Stimulated activated naive B cell treated with anti-CD40 and anti-IgM and Interleukin-4, amounts not matched to agents 10 μg/mL and 1 μg/mL and 100 μg/mL, for 72 hours (primary cell): ENCODE results near the gene HOXB5.

ENCODE experiments used
- ATAC-seq, 2 donors: fragments of 150-1000 bp; cut with Tn5 transposase; replicated peaks; 2 replicates each; pipeline ENCODE4 v1.10.0; 2021; ENCODE audit warnings: moderate library complexity in 1 of 2
- DNase-seq: peaks from one replicate; pipeline ENCODE4 v3.0.0; 2021
- H3K27ac Mint-ChIP-seq: one replicate; pipeline ENCODE4 v1.8.0; 2022; ENCODE audit warnings: mild to moderate bottlenecking, mixed read lengths
- H3K27me3 Mint-ChIP-seq, 2 donors: one replicate each; pipeline ENCODE4 v1.8.0; 2022; ENCODE audit warnings: mixed read lengths in 2 of 2
- H3K36me3 Mint-ChIP-seq, 2 donors: one replicate each; pipeline ENCODE4 v1.8.0; 2022; ENCODE audit warnings: mixed read lengths in 2 of 2, mild to moderate bottlenecking in 1 of 2
- H3K4me1 Mint-ChIP-seq, 2 donors: one replicate each; pipeline ENCODE4 v1.8.0; 2022; ENCODE audit warnings: mixed read lengths in 2 of 2, mild to moderate bottlenecking in 1 of 2
- H3K4me3 Mint-ChIP-seq, 2 donors: one replicate each; pipeline ENCODE4 v1.8.0; 2022; ENCODE audit warnings: mild to moderate bottlenecking in 2 of 2, mixed read lengths in 2 of 2, moderate library complexity in 1 of 2
- H3K9me3 Mint-ChIP-seq, 2 donors: one replicate each; pipeline ENCODE4 v1.8.0; 2022; ENCODE audit warnings: mixed read lengths in 2 of 2, mild to moderate bottlenecking in 1 of 2

HOXB5 gene

GRCh38 chr17:48567209-48567608 is 26.4 kb downstream of the HOXB5 start:
- H3K27ac Mint-ChIP-seq: no peak overlapping the region
- peaks cover 5 to 12% of the 10 kb centered on the region in 2 donors for H3K4me1 Mint-ChIP-seq
- peaks cover 31 to 44% of the 10 kb centered on the region in 2 donors for H3K27me3 Mint-ChIP-seq
- no peak for ATAC-seq
- no peaks in the 10 kb centered on the region for H3K36me3 Mint-ChIP-seq
- no peak overlapping the region for H3K4me3 Mint-ChIP-seq
- DNase-seq: no peak
- no peaks in the 10 kb centered on the region for H3K9me3 Mint-ChIP-seq

GRCh38 chr17:48566717-48567116 is 26.9 kb downstream of the HOXB5 start:
- DNase-seq (no peak), ATAC-seq (no peak)
- Mint-ChIP-seq H3K9me3 (no peaks in the 10 kb centered on the region), H3K27me3 (peaks cover 31 to 41% of the 10 kb centered on the region in 2 donors), H3K36me3 (no peaks in the 10 kb centered on the region), H3K4me3 (no peak overlapping the region), H3K27ac (no peak overlapping the region), H3K4me1 (peaks cover 5 to 12% of the 10 kb centered on the region in 2 donors)

DNA sequence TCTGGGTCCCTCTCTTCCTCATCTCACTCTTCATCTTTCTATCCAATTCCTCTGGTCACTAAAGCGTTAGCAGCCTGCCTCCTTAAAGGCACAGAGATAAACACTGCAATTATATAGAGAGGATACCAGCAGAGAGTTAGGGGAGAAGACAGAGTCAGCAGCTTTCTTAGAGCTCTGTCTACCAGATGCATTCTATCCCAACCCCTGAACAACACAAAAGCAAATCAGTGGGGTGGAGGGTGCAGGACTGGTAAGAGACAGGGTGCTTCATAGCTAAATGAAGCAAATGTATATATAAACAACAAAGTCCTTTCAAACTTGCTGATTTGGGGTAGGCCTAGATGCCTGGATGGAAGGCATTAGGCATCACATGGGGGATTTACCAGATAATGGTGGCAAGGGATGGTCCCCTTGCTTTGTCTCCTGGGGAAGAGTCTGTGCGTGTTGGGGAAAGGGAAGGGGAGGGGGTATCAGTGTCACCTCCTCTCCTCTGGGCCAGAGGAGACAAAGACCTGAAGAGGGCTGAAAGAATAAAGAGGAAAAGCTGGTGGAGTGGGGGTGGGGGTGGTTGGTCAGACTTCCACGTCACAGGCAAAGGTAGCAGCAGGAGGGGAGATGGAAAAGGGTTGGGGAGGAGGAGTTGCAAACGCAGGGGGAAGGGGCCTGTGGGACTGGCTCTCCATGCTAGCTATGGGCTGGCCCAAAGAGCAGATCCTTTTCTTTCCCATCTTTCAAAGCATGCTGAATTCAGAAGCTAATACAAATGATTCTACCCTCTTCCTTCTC is 27.5 kb downstream of the HOXB5 start:
- ATAC-seq (no peak), DNase-seq (no peak)
- H3K9me3 Mint-ChIP-seq: no peaks in the 10 kb centered on the region
- no peaks in the 10 kb centered on the region for H3K36me3 Mint-ChIP-seq
- H3K27ac Mint-ChIP-seq: no peak overlapping the region
- H3K4me3 Mint-ChIP-seq: no peak overlapping the region
- peaks cover 31 to 41% of the 10 kb centered on the region in 2 donors for H3K27me3 Mint-ChIP-seq
- peaks cover 5 to 12% of the 10 kb centered on the region in 2 donors for H3K4me1 Mint-ChIP-seq

DNA sequence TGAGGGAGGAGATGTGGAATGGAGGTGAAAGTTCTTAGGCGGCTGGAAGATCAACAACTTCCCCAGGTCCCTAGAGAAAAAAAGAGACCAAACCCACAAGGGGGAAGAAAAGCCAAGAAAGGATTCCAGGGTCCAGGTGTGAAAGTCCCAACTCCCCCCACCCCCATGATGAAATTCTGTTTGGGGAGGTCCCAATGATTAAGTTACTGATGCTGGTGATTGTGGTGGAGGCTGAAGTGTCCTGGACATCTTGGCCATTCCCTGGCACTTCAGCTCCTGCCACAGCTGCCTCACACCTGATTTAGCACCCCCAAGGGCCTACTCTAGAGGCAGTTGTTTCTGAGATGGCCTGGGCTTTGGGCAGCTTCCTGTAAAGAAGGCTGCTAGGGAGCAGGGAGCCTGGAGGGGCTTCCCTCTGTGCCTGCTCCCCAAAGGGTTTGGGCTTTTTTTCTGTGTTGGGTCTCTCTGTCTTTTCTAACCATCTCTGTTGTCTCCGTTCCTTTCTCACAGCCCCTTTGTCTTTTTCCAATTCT is 28.5 kb downstream of the HOXB5 start:
- ATAC-seq: no peak

DNA sequence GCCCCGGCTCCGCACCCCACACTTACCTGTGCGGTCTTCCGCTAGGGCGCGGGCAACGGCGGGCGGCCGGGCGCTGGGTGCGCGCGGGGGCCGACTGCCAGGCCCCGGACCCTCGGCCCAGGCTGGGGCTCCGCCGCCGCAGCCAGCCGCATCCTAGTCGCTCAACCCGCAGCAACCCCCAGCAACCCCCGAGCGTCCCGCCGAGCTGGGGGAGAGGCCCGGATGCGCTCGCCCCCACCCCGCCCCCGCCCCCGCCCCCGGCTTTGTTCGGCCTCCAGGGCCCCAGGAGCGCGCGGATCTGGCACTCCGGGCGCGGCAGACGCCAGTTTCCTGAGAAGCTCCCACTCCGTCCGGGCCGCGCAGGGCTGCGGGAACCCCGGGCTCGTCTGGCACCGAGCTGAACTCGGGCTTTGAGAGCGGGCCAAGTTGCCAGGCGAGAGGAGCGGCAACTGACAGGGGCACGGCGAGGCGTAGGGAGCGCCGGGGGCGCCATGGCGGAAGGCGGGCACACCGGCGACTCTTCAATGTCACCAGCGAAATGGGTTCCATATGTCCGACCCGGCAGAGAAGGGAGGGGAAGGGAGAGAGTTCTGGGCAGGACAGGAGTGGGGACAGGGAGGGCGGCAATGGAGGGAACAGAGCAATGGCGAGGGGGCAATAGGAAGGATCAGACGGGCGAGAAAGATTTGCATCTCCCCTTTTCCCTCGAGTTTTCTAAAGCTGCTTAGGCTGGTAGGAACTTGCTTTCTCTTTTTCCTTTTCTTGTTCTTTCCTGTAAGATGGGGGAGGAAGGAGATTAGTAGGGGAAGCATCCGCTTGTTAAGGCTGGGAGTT is 29.2 kb downstream of the HOXB5 start:
- H3K27me3 Mint-ChIP-seq: peaks cover 43 to 45% of the 10 kb centered on the region in 2 donors
- no peak for ATAC-seq
- peak overlapping the region in 1 of 2 donors; percentile 28 for H3K4me3 Mint-ChIP-seq
- H3K27ac Mint-ChIP-seq: no peak overlapping the region
- no peaks in the 10 kb centered on the region for H3K36me3 Mint-ChIP-seq
- DNase-seq: no peak
- H3K4me1 Mint-ChIP-seq: peaks cover 5 to 12% of the 10 kb centered on the region in 2 donors
- no peaks in the 10 kb centered on the region for H3K9me3 Mint-ChIP-seq

More for the DNA sequence above, 28.5 kb downstream of the HOXB5 start:
- H3K9me3 Mint-ChIP-seq: no peaks in the 10 kb centered on the region
- DNase-seq: no peak
- H3K27me3 Mint-ChIP-seq: peaks cover 38 to 47% of the 10 kb centered on the region in 2 donors
- no peak overlapping the region for H3K4me3 Mint-ChIP-seq
- H3K27ac Mint-ChIP-seq: no peak overlapping the region
- peaks cover 5 to 12% of the 10 kb centered on the region in 2 donors for H3K4me1 Mint-ChIP-seq
- H3K36me3 Mint-ChIP-seq: no peaks in the 10 kb centered on the region

DNA sequence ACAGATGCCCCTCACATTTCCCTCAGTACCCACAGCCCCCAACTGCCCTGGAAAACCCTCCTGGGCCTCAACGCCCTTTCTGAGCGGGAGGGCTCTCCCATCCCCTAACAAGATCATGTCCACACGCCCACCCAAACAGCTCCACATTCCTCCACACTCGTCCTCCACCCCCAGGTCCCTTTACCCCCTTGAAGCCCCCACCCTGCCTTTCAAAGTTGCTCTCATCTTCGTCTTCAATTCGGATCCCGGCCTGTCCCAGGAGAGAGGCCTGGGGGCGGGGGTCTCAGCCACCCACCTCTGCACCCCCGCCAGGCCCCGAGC is 29.8 kb downstream of the HOXB5 start:
- H3K36me3 Mint-ChIP-seq: no peaks in the 10 kb centered on the region
- peaks cover 5 to 12% of the 10 kb centered on the region in 2 donors for H3K4me1 Mint-ChIP-seq
- ATAC-seq (no peak), DNase-seq (no peak)
- H3K27ac Mint-ChIP-seq: no peak overlapping the region
- H3K4me3 Mint-ChIP-seq: no peak overlapping the region
- peaks cover 44 to 49% of the 10 kb centered on the region in 2 donors for H3K27me3 Mint-ChIP-seq
- no peaks in the 10 kb centered on the region for H3K9me3 Mint-ChIP-seq

DNA sequence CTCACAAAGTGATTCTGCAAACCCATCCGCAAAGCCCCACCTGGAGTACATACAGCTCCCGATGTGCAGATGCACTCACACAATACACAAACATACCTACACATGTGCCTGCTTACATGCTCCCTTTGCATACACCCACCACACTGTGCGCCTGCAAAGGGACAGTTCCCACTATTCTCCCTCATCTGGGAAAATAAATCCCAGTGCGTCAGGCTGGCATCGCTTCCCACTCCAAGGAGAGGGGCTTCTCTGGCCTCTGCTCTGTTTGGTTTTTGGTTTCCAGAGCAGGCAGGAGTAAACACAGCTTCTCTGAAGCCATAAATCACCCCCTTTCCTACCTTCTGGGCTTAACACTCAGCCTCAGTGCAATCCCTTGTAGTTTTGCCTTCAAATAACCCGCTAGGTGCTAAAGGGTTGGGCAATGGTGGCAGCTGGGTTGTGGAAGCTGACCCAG is 30.2 kb downstream of the HOXB5 start:
- DNase-seq: no peak
- Mint-ChIP-seq H3K4me1 (peaks cover 3 to 9% of the 10 kb centered on the region in 2 donors), H3K27me3 (peaks cover 45 to 53% of the 10 kb centered on the region in 2 donors), H3K27ac (no peak overlapping the region), H3K4me3 (no peak overlapping the region), H3K36me3 (no peaks in the 10 kb centered on the region), H3K9me3 (no peaks in the 10 kb centered on the region)
- ATAC-seq: no peak

- Mint-ChIP-seq H3K27me3 (peaks cover 47 to 58% of the 10 kb centered on the region in 2 donors), H3K4me1 (peaks cover 2 to 6% of the 10 kb centered on the region in 2 donors), H3K4me3 (no peak overlapping the region), H3K36me3 (no peaks in the 10 kb centered on the region), H3K9me3 (no peaks in the 10 kb centered on the region), H3K27ac (no peak overlapping the region)
- ATAC-seq (no peak), DNase-seq (no peak)
Measured at GRCh38 chr17:48562934-48563333, 30.6 kb downstream of the HOXB5 start.

DNA sequence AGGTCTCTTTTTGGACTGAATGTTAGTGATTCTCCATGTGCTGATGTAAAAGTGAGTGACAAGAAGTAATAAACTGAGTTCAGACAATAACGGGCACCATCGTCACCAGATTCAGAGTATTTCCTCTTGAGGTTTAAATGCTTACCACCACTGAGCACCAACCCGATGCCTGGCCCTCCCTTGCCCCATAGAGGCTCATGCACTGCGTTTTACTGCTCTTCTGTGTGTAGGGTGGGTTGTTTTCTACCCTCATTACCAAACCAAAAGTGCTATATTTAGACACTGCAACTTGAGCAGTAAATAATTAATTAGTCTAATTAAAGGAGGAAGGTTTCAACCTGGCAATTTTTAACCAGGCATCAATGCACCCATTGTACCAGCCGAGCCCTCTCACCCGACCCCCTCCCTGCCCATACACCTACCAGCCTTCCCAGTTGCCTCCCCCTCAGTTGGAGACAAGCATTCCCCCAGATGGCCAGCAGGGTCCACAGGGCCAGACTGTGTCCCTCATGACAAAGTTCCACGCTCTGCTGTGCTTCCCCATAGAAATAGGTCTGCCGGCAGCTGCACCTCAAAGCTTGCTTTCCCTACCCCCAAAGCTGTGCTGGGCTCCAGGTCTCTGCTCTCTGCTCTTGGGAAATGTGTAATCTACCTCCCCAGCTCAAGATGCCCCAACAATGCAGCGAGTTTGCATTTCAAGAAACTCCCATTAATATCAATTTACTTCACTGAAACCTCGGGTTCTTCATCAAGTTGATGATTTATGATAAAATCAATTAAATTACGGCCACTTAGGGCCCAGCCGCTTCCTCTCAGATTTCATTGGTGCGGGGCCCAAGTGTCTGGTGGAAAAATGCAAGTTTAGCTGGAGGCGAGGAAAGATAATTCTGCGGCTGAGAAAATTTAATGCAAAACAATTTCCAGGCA is 31.4 kb downstream of the HOXB5 start:
- H3K4me3 Mint-ChIP-seq: no peak overlapping the region
- H3K4me1 Mint-ChIP-seq: peaks cover 2 to 6% of the 10 kb centered on the region in 2 donors
- DNase-seq: no peak
- H3K36me3 Mint-ChIP-seq: no peaks in the 10 kb centered on the region
- no peak overlapping the region for H3K27ac Mint-ChIP-seq
- no peaks in the 10 kb centered on the region for H3K9me3 Mint-ChIP-seq
- ATAC-seq: no peak
- peaks cover 50 to 63% of the 10 kb centered on the region in 2 donors for H3K27me3 Mint-ChIP-seq

GRCh38 chr17:48559840-48560817 is 33.5 kb downstream of the HOXB5 start:
- ATAC-seq (no peak), DNase-seq (no peak)
- H3K4me3 Mint-ChIP-seq: no peak overlapping the region
- H3K27me3 Mint-ChIP-seq: peaks cover 68 to 84% of the 10 kb centered on the region in 2 donors
- H3K36me3 Mint-ChIP-seq: no peaks in the 10 kb centered on the region
- H3K9me3 Mint-ChIP-seq: no peaks in the 10 kb centered on the region
- peaks cover 3 to 15% of the 10 kb centered on the region in 2 donors for H3K4me1 Mint-ChIP-seq
- peak overlapping the region; percentile 37 for H3K27ac Mint-ChIP-seq

- ATAC-seq (no peak), DNase-seq (no peak)
- Mint-ChIP-seq H3K9me3 (no peaks in the 10 kb centered on the region), H3K36me3 (peaks cover 0 to 2% of the 10 kb centered on the region in 2 donors), H3K27me3 (peaks cover 70 to 92% of the 10 kb centered on the region in 2 donors), H3K27ac (no peak overlapping the region), H3K4me3 (no peak overlapping the region), H3K4me1 (peaks cover 3 to 17% of the 10 kb centered on the region in 2 donors)
Measured at GRCh38 chr17:48559122-48559839, 34.3 kb downstream of the HOXB5 start.

DNA sequence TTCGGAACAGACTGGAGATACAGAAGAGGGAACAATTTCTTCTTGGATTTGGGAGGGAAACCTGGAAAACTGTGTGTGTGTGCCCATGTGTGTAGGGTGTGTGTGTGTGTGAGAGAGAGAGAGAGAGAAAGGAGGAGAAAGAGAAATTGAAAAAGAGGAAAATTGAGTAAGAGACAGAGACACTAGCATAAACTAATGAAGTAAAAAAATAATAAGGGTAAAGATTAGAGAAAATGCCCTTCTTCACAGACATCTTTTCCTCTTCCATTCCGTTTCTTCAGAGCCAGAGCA is 34.8 kb downstream of the HOXB5 start:
- H3K27ac Mint-ChIP-seq: no peak overlapping the region
- H3K36me3 Mint-ChIP-seq: peaks cover 0 to 2% of the 10 kb centered on the region in 2 donors

More for the DNA sequence above, 34.8 kb downstream of the HOXB5 start:
- no peak for ATAC-seq
- DNase-seq: no peak
- Mint-ChIP-seq H3K27me3 (peaks cover 71 to 95% of the 10 kb centered on the region in 2 donors), H3K4me1 (peaks cover 3 to 18% of the 10 kb centered on the region in 2 donors), H3K9me3 (no peaks in the 10 kb centered on the region), H3K4me3 (no peak overlapping the region)
